Dermis microvascular lymphatic vessel endothelial cell (primary cell): ENCODE results near the gene ISYNA1. TPM values are rescaled to one million over a fixed set of nuclear protein-coding genes. Genes with fewer than 3 reads are reported as not detected.

ENCODE experiments used
- DNase-seq, 2 donors: peaks; one replicate each; pipeline versions ENCODE4 v3.0.0 to v3.0.0-alpha.2; 2010; ENCODE audit warnings: low read depth in 2 of 2
- total RNA-seq: library from RNA; depleted of rRNA; stranded (reverse); fragments of >200 nt; gene quantifications from 2 replicates; pipeline ENCODE4 v1.2.1, GENCODE V29; 2014

ISYNA1 gene
- total RNA-seq, 1 donor from 2014 or later, result 38.1 TPM

DNA sequence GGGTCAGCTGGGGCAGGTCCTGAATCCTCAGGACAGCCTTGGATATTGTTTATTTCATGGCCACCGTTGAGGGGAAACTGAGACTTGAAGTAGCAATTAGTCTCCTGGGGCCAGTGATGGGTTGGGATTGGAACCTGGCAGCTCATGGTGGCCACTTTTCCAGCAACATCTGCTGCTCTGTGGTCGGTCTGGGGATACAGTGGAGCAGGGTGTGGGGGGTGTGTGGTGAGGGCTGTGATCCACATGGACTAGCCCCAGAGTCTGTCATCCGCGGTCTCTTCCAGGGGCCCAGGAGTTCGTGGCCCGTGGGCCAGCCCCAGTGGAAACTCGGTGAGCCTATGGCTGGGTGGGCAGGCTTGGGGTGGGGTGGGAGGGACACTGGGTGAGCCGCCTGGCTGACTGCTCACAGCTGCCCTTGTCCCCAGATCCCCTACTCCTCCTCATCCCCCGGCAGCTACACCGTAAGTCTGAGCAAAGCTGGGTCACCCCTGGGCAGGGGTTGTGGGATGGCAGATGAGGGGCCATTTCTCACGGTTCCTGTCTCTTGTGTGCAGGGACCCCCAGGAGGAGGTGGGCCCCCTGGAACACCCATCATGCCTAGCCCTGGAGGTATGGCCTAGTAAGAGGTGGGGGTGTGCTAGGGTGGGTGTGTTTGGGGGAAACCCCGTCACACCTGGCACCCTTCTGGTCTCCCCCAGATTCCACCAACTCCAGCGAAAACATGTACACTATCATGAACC is 5.5 kb downstream of the ISYNA1 start:
- no peak for DNase-seq

DNA sequence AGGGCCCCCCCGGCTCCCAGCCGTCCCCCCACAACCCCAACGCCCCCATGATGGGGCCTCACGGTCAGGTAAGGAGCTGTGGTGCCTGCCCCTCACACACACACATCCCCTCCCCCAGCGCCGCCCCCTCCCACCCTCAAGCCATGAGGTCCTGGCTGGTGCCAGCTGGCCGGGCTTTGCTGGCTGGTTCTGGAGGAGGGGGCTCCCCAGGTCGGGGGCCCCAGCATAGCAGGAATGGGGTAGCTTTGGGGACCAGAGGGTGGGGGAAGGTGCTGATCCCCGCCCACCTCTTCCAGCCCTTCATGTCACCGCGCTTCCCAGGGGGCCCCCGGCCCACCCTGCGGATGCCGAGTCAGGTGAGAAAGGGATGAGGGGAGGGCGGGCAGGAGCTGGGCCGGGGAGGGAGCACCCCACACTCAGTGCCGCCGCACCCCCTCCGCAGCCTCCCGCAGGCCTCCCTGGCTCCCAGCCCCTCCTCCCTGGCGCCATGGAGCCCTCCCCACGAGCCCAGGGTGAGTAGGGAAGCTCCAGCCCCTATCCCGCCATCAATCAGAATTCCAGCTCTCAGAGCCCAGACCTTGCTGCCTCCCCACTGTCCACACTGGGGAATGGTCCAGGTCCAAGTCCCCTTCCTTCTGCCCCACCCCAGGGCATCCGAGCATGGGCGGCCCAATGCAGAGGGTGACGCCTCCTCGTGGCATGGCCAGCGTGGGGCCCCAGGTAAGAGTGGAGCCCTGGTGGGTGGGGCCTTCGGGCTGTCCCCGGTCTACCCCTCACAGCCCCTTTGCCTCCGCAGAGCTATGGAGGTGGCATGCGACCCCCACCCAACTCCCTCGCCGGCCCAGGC is 6.4 kb downstream of the ISYNA1 start:
- DNase-seq, result no peak

- no peak for DNase-seq
These were observed 7.4 kb downstream of the ISYNA1 start for GRCh38 chr19:18430417-18431144.

DNA sequence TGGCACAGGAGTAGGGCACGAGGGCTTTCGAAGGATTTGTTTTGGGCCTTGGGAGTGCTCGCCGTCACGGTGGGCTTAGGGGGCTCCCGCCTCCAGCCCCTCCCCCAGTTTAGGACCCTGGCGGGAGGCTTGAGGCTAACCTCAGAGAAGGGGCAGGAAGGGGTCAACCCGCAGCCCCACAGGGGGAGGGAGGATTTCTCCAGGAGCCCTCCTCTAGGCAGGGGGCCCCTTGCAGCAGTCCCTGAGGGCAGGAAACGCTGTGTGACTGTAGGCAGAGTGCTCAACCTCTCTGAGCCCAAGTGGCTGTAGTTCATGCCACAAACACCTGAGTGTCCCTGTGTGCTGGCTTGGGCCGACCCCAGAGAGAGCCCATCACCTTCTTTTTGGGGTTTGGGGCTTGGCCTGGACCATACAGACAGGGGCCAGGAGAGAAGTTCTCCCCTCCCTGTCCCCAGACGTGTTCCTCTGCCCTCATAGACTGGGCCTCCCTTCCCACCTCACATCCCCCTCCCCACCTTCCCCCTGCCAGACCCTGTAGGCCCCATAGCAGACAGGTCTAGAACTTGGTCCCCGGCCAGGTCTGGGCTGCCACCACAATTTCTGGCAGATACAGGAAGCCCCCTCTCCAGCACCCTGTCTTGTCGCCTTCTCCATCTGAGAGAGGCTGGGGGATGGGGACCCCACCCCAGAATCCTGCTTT is 8.1 kb downstream of the ISYNA1 start:
- DNase-seq, result no peak

DNA sequence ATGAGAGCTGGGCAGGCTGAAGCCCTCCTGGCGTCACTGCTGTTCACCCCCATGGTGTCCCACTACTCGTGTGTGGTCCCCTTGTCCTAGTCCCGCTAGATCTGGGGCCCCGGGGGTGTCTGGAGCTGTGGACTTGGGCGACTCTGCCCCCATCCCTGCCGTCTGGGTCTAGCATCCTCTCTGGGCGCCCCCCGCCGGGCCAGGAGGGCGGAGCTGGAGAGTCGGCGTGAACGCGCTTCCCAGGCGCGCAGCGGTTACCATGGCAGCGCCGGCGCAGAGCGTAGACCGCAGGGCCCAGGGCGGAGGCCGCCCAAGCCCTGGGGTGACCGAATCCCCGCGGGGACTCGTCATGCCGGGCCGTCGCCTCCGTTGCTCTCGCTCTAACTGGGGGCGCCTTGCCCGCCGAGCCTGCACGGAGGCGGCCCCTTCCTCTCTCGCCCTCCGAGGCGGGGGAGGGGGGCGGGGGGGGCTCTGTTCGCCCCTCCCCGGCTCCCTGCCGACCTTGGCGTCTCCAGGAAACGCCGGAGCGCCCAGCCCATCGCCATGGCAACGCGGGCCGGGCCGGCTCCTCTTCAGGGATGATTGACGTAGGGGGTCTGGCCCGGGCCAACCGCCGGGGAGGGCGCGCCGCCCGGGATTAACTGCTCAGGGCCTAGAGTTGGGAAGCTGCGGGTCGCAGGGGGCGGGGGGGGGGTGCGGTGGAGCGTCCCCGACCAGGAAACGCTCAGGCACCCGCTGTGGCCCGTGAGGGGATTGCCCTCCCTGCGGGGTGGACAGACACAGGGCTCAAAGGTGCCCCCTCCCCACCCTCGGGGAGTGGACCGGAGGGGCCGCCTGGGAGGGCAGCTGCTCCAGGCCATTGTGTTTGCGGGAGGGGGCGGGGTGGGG is 8.9 kb downstream of the ISYNA1 start:
- DNase-seq, result peak; percentile 57 to 77

GRCh38 chr19:18428173-18428786 is 9.7 kb downstream of the ISYNA1 start:
- no peak for DNase-seq

- no peak for DNase-seq
These were observed 10.2 kb downstream of the ISYNA1 start for GRCh38 chr19:18427743-18428113.

- DNase-seq, result no peak
These were observed 10.7 kb downstream of the ISYNA1 start for GRCh38 chr19:18427080-18427742.

DNA sequence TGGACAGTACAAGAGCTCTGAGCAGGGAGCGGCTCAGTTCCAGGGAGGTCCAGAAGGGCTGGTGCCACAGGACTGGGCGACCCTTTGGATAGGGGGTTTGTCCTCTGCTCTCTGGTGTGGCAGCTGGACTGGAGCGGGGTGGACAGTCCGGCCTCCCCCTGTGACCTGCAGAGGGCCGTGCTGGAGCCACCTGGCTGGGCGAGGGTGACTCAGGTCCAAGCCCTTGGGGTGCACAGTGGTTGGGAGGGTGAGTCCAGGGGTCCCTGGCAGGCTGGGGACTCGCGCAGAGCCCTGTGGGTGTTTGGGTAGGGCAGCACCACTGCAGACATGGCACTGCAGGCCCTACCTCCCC is 11.5 kb downstream of the ISYNA1 start:
- no peak for DNase-seq

DNA sequence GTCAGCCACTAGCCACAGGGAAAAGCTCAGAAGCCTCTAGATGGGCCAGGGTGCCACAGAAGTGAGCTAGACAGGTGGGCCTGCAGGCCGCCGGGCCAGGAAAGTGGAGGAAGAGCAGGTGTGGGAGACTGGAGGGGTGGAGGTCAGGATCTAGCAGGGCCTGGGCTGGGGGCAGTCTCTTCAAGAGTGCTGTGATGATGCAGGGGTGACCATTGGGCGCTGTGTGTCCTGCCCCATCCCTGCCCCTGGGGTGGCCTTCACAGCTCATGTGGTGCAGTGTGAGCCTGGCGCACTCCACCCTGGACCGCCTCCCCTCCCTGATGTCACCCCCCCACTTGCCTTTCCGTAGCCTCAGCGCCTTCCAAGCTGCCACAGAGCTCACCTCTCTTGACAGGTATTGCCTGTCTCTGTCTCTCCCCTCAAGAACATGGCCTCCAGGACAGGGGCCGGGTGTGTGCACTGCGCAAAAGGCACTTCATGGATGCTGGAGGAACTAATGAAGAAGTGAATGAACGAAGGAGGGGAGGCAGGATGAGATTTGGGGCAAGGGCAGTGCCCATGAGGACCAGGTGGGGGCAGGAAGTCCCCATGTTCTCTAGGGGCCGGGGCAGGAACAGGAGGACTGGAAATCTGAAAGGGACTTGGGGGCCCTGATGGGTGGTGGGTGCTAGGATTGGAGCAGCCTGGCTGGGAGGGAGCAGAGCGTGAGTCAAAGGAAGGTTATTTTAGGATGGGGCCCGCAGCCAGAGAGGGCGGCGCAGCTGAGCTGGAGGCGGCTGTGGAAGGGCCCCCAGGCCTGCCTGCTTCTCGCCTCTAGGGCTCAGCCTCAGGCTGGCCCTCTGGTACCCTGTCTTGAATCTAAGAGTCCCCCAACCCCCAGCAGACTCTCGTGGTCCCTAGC is 12.2 kb downstream of the ISYNA1 start:
- no peak for DNase-seq

DNA sequence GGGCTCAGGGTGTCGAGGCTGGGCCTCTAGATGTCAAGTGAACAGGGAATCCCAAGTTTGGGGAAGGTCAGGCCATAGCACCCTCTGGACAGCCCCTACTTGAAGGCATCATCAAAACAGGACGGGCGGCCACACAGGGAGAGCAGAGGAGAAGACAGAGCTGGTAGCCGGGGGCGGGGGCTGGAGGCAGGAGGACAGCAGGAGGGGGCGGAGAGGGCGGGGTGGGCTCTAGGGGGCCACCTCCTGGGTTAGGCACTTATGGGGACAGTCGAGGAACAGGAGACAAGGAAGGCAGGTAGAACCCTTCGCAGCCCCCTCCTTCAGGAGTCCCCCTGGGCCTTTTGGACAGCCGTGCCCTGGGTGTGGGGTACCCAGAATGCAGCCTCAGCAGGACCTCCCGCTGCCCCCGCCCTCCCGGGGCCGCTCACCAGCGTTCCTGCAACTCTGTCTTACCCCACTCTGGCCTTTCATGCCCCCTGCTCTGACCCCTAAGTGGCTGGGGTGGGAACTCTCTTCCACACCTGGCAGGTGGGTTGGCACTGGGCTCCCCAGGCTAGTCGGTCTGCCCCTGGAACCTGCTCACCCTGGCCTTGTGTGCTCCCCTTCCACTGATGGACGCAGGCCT is 12.9 kb downstream of the ISYNA1 start:
- no peak for DNase-seq

- no peak for DNase-seq
These were observed 13.6 kb downstream of the ISYNA1 start for GRCh38 chr19:18424122-18424889.

DNA sequence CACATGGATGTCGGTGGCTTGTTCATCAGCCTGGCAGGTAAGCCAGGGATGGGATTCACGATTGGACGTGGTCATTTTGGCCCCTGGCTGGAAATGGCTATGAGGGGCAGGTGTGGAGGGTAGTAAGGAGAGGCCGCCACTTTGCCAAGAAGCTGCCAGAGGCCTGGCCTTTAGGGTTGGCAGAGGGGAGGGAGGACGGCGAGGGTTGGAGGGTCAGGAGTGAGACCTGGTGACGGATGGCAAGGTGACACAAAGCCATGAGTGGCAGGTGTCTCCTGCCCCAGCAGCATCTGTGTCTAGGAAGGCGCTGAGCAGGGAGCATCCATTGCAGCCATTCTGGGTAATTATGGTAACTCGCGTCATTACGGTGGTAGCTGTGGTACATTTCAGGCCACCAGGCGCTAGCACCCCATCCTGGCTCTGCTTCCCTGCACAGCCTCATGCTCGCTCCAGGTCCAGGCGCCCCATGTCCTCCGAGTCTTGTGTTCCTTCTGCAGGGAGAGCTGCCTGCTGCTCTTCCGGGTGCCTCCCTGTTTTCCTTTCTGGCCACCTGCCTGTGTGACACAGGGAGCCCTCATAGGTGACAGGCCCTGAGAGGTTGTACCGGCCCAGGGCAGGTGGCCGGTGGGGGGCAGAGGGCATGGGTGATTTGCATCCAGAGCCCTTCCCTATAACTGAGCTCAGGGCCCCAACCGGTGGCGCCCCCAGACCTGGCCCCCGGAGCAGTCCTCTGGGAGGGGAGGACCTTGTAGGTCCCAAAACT is 14.5 kb downstream of the ISYNA1 start:
- no peak for DNase-seq

- no peak for DNase-seq
These were observed 15.3 kb downstream of the ISYNA1 start for GRCh38 chr19:18422530-18423191.

GRCh38 chr19:18421371-18421959 is 16.5 kb downstream of the ISYNA1 start:
- no peak for DNase-seq

- no peak for DNase-seq
These were observed 17.0 kb downstream of the ISYNA1 start for GRCh38 chr19:18420930-18421329.
